Astrocyte of the cerebellum (primary cell): Measurements from ENCODE around the gene OR6S1.

Source experiments
- DNase-seq: peaks from one replicate; pipeline ENCODE4 v3.0.0-alpha.2; 2011; ENCODE audit warnings: low read depth
- H3K4me3 ChIP-seq: 2 replicates; pipeline ENCODE4 v1.5.1; 2011; ENCODE audit warnings: mild to moderate bottlenecking, low read depth, low read length, moderate library complexity
- CTCF ChIP-seq: IDR thresholded peaks from 2 replicates; pipeline ENCODE4 v1.5.1; 2012; ENCODE audit warnings: low read length, low read depth, moderate library complexity, mild to moderate bottlenecking; ENCODE audit errors: missing control alignments
- in situ Hi-C: cut with HindIII; loops from 2 replicates; pipeline ENCODE4 v1.10.0; 2017; ENCODE audit warnings: low sequenced_read_pairs

Gene OR6S1

GRCh38 chr14:20659813-20660395 is 18.4 kb upstream of the OR6S1 start:
- in situ Hi-C loops = no loop called here
- no peak for DNase-seq
- no peak for TF ChIP-seq CTCF
- H3K4me3 ChIP-seq = no peak overlapping the region

- DNase-seq = no peak
- in situ Hi-C loops = no loop called here
- H3K4me3 ChIP-seq = no peak overlapping the region
- no peak for TF ChIP-seq CTCF
Measured at GRCh38 chr14:20659336-20659735, 17.8 kb upstream of the OR6S1 start.

DNA sequence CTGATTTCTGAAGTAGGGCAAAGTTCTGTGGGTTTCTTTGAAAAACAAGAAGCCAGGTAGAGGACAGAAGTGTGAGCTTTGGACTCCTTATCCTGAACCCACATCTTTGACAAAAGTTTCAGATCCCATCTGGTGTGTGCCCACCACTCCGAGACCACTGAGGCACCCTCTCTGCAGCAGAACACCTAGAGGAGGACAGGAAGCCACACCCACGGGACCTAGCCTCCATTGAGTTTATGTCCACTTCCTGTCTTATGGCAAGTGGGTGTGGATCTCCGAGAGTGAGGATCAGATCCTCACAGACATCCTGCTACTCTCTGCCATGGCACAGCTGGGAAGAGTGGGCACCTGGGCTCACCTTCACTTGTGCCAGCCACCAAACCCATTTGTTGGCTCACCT is 16.8 kb upstream of the OR6S1 start:
- no peak for TF ChIP-seq CTCF
- in situ Hi-C loops = no loop called here
- H3K4me3 ChIP-seq = no peak overlapping the region
- no peak for DNase-seq

DNA sequence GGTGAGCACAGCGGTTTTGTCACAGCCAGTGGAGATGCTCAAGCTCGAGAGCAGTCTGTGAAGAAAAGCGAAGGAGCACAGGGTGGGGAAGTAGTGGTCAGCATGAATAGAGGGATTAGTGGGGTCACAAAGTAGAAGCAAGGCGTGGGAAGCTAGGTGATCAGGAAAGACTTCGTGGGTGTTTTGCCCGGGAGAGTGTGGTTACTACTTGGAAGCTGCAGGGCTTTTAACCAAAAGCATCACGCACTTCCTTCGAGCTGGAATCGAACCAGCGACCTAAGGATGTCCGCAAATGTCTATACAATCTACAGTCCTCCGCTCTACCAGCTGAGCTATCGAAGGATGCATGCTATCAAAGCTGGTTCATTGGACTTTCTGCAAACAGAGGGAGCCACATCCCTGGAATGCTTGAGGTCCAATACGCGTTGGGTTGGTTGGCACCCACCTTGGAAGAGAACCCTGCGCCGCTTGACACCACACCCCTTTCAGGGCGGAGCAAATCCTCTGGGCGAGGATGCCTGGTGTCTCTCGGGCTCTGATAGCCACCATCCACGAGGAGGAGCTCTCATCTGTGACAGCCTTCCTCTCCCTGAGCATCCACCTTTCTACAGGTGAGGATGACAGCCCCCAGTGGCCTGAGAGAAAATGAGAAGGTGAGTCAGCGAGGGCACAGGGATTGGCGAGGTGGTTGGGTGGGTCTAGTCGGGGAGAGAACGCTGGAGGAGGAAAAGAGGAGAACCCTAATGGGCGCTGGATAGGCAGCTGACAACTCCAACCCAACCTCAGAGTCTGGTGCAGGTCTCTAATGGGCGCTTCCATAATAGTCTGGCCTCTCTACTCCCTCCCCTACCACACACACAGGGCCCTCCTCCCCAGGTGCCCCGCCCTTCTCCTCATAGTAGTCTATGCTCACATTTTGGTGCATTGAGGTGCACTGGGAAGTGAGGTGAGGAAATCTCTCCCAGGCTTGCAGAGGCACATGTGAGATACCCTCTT is 16.0 kb upstream of the OR6S1 start:
- no peak overlapping the region for H3K4me3 ChIP-seq
- TF ChIP-seq CTCF = no peak
- in situ Hi-C loops = no loop called here
- no peak for DNase-seq

DNA sequence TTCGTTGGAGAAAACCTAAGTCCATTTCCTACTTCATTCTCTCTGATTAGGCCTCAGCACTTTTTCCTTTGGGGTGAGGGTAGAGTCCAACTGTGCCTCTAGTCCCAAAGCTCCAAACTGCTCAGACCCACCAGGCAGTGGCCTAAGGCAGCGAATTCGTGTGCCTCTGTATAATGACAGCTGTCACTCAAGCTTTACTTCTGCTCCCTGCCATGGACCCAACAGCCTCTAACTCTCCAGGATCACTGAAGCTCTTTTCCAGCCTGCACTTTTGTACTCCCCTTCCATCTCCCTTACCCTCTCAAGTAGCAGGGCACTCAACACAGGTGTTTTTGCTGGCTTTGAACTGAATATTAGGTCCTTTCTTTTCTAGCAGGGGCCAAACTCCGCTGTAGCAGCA is 14.8 kb upstream of the OR6S1 start:
- H3K4me3 ChIP-seq = no peak overlapping the region
- in situ Hi-C loops = no loop called here
- DNase-seq = no peak
- no peak for TF ChIP-seq CTCF

GRCh38 chr14:20655851-20656250 is 14.4 kb upstream of the OR6S1 start:
- in situ Hi-C loops = no loop called here

More at GRCh38 chr14:20655851-20656250, 14.4 kb upstream of the OR6S1 start:
- no peak overlapping the region for H3K4me3 ChIP-seq
- TF ChIP-seq CTCF = no peak
- DNase-seq = no peak
